ENCODE measurements around the gene CCDC188.

CCDC188 gene

GRCh38 chr22:20116376-20116950 is 34.4 kb downstream of the CCDC188 start:
- no peak for DNase-seq

GRCh38 chr22:20115691-20116375 is 35.0 kb downstream of the CCDC188 start, which contains the start of gene RANBP1:
Gene RANBP1, plus strand, starts transcription at chr22:20116104. Its CDS starts 81 bp downstream, at chr22:20116185.
- DNase-seq, result no peak

GRCh38 chr22:20114506-20115475 is 36.1 kb downstream of the CCDC188 start:
- no peak for DNase-seq

GRCh38 chr22:20113551-20114310 is 37.1 kb downstream of the CCDC188 start:
- no peak for DNase-seq

- no peak for DNase-seq
Measured at GRCh38 chr22:20112623-20113511, 38.0 kb downstream of the CCDC188 start.

GRCh38 chr22:20111689-20112622 is 38.9 kb downstream of the CCDC188 start:
- DNase-seq, result no peak

- no peak for DNase-seq
Measured at GRCh38 chr22:20111045-20111688, 39.7 kb downstream of the CCDC188 start.

- DNase-seq, result no peak
Measured at GRCh38 chr22:20110359-20110985, 40.4 kb downstream of the CCDC188 start.

GRCh38 chr22:20109411-20110358 is 41.2 kb downstream of the CCDC188 start:
- no peak for DNase-seq

- DNase-seq, result no peak
Measured at GRCh38 chr22:20108757-20109230, 42.1 kb downstream of the CCDC188 start.

GRCh38 chr22:20107951-20108756 is 42.7 kb downstream of the CCDC188 start:
- DNase-seq, result no peak

- no peak for DNase-seq
Measured at GRCh38 chr22:20107471-20107901, 43.4 kb downstream of the CCDC188 start.

GRCh38 chr22:20106849-20107237 is 44.0 kb downstream of the CCDC188 start:
- DNase-seq, result no peak

GRCh38 chr22:20106205-20106848 is 44.5 kb downstream of the CCDC188 start:
- no peak for DNase-seq

- DNase-seq, result no peak
Measured at GRCh38 chr22:20105456-20106204, 45.2 kb downstream of the CCDC188 start.

All from NCI-H1694 (cell line).